Thoracic aorta (tissue), 2 donors: ENCODE data around the gene SNN. TPM values are rescaled to one million over a fixed set of nuclear protein-coding genes. Genes with fewer than 3 reads are reported as not detected.

Source experiments
- ATAC-seq: fragments of 150-250 bp; one replicate; pipeline ENCODE4 v1.8.0; 2017; ENCODE audit warnings: low read depth; ENCODE audit not compliant: insufficient number of reproducible peaks, low FRiP score
- DNase-seq: peaks from one replicate; pipeline ENCODE4 v3.0.0-alpha.2; 2020; ENCODE audit warnings: low spot score
- H3K27ac ChIP-seq, 2 donors: fragments of 200-600 bp; sonication (generic); 1 replicate in 1 of 2; 2 replicates in 1 of 2; pipeline ENCODE4 v1.5.1; 2016; ENCODE audit warnings: mild to moderate bottlenecking in 2 of 2, moderate library complexity in 2 of 2
- H3K27me3 ChIP-seq: fragments of 200-600 bp; sonication (generic); replicated peaks from 2 replicates; pipeline ENCODE4 v1.6.0; 2016; ENCODE audit warnings: mild to moderate bottlenecking; ENCODE audit not compliant: insufficient read depth
- H3K36me3 ChIP-seq: fragments of 200-600 bp; sonication (generic); one replicate; pipeline ENCODE4 v1.5.1; 2016
- H3K4me1 ChIP-seq, 2 donors: fragments of 200-600 bp; sonication (generic); 1 replicate in 1 of 2; 2 replicates in 1 of 2; pipeline versions ENCODE4 v1.5.1 to v1.6.0; 2016; ENCODE audit warnings: low read depth in 2 of 2, mild to moderate bottlenecking in 1 of 2; ENCODE audit not compliant: control insufficient read depth in 1 of 2
- H3K4me3 ChIP-seq: fragments of 200-600 bp; sonication (generic); 2 replicates; pipeline ENCODE4 v1.5.1; 2016; ENCODE audit warnings: mild to moderate bottlenecking
- H3K9me3 ChIP-seq: fragments of 200-600 bp; sonication (generic); 2 replicates; pipeline ENCODE4 v1.5.1; 2016
- CTCF ChIP-seq: fragments of 200-600 bp; sonication (generic); IDR thresholded peaks from one replicate; pipeline ENCODE4 v1.5.1; 2019; ENCODE audit warnings: antibody characterized with exemption
- total RNA-seq, 2 donors: library from RNA; depleted of rRNA; stranded (reverse); fragments of >200 nt; gene quantifications; one replicate each; pipeline versions ENCODE4 v1.1.0 to v1.2.3, GENCODE V29; 2016

SNN gene
- total RNA-seq, 2 donors from 2014 or later, result 14.6 to 21.4 TPM

DNA sequence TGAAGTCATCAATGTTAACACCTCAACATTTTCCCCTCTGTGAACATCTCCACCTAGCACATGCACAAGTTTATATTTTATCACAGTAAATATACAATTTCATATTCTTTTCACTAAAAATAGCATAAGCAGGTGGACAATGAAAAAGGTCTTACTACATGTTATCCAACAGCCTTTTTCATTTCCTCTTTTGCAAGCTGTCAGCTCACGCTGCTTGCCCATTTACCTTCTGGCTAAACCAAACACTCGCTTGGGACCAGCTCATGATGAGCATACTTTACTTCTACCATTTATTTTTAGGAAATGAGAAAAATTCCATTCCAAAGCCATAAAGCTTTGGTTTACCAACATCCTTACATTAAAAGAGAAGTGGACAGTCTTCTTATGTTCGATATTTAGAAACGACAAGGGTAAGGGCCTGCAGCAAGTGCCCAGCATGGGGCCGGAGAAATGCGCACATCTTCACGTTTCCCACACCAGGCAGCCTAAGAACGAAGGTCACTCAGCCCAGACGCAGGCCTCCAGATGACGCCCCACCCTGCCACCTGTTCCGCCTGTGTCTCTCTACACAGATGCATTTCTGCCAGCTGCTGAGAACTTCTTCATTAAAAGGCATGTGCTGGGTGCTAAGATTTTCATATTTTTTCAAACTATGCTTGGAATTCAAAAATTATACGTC lies 13.9 kb downstream of the SNN start:
- peaks cover 31 to 36% of the 10 kb centered on the region in 2 donors for H3K4me1 ChIP-seq

DNA sequence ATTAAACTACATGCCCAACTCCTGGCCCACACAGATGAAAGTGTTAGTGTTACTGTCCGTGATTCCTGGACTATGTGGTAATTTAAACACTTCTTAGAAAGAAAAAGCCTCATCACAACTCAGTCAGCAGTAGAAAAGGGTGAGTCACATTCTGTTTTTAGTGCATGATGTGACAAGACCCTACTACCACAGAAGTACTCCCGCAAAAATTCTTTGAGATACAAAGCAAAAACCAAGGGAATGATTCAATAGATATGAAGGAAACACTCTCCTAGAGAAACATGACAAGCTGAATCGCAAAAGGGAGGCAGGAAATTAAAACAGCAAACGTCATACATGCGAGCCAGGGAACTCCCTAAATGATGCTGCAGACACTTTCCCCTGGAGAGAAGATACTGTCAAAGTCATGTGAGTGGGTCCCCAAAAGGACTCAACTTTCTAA lies 14.4 kb downstream of the SNN start:
- H3K27me3 ChIP-seq, result no peaks in the 10 kb centered on the region
- H3K36me3 ChIP-seq, result peaks cover 36% of the 10 kb centered on the region
- no peak for TF ChIP-seq CTCF
- no peaks in the 10 kb centered on the region for H3K9me3 ChIP-seq
- DNase-seq (no peak), ATAC-seq (peak; percentile 68)
- no peak overlapping the region for H3K4me3 ChIP-seq
- peak overlapping the region in 1 of 2 donors; percentile 55 for H3K27ac ChIP-seq
- H3K4me1 ChIP-seq, result peaks cover 36 to 42% of the 10 kb centered on the region in 2 donors

More for the DNA sequence above, 13.9 kb downstream of the SNN start:
- H3K36me3 ChIP-seq, result peaks cover 38% of the 10 kb centered on the region
- no peaks in the 10 kb centered on the region for H3K9me3 ChIP-seq
- DNase-seq (no peak), ATAC-seq (no peak)
- H3K27ac ChIP-seq, result peak overlapping the region in 1 of 2 donors; percentile 55
- no peak for TF ChIP-seq CTCF
- H3K4me3 ChIP-seq, result no peak overlapping the region
- no peaks in the 10 kb centered on the region for H3K27me3 ChIP-seq

GRCh38 chr16:11683145-11683544 lies 14.9 kb downstream of the SNN start:
- Histone ChIP-seq H3K36me3 (peaks cover 32% of the 10 kb centered on the region), H3K4me3 (no peak overlapping the region), H3K4me1 (peaks cover 37 to 46% of the 10 kb centered on the region in 2 donors), H3K9me3 (no peaks in the 10 kb centered on the region), H3K27ac (peak overlapping the region in 1 of 2 donors; percentile 55), H3K27me3 (no peaks in the 10 kb centered on the region)
- DNase-seq (no peak), ATAC-seq (no peak)
- no peak for TF ChIP-seq CTCF

DNA sequence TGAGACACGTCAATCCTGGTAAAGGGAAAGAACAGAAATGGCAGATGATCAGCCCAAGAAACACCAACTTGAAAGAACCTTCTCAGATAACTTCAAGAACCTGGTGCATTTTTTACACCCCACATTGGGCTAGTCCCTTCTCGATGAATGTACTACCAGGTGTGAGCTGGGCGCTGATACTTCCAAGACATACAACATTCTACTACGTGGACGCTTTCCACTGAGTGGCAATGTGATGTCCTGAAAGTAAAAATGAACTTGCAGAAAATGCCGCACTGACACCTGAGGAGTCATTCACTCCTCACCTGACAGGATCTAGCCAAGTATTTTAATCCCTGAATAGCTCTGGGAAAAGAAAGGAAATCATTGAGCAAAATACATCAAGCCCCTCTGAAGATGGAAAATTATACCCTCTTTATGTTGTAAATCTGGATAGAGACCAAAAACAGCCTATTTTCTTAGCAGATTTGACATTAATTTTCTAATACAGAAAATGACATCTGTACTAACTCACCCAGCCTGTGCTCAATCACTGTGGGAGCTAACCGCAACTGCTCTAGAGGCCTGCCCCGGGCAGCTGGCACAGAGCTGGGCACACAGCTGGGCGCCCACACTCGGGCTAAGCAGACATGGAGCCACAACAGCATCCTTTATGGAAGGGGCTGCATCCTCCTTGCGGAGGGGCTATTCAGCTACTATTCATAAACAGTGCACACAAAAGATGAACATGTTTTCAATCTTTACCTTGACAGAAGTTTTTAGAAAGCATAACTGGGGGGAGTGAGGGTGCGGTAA lies 16.2 kb downstream of the SNN start:
- H3K36me3 ChIP-seq, result peaks cover 28% of the 10 kb centered on the region
- peaks cover 39 to 59% of the 10 kb centered on the region in 2 donors for H3K4me1 ChIP-seq
- no peak for ATAC-seq
- DNase-seq, result no peak
- H3K9me3 ChIP-seq, result no peaks in the 10 kb centered on the region
- TF ChIP-seq CTCF, result no peak
- H3K4me3 ChIP-seq, result no peak overlapping the region
- no peaks in the 10 kb centered on the region for H3K27me3 ChIP-seq
- no peak overlapping the region for H3K27ac ChIP-seq
